ENCODE measurements around the gene ARHGAP26. TPM values are rescaled to one million over a fixed set of nuclear protein-coding genes. Genes with fewer than 3 reads are reported as not detected.
"Not testable (repeated sequence)": the region's sequence is repeated elsewhere in the genome, so short reads cannot be mapped to it uniquely, and the experiment has no call there.

The ARHGAP26 gene
- total and polyA plus RNA-seq, 5 donors from 2014 or later: 2.8 to 40.5 (median 5.4) TPM

DNA sequence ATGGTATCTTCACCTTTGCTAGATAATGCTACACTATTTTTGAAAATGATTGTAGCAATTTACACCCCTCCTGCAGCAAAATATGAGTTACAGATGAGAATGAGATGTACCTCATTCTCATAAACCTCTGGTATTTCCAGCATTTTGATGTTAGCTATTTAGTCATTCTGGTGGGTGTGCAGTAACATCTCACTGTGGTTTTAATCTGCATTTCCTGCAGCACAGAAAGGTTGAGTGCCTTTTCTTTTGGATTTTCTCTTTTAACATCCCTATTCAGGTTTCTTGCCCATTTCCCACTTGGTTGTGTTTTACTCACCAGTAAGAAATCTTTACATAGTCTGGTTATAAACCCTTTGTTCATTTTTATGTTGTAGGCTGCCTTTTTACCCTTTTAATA is 427.1 kb downstream of the ARHGAP26 start:
- ATAC-seq (ENCODE audit: low read depth in 2 of 2) (no peak), DNase-seq (no peak)
- no peaks in the 10 kb centered on the region for H3K36me3 Mint-ChIP-seq
- H3K4me3 ChIP-seq (ENCODE audit: low read depth, low read length): no peak overlapping the region
- H3K4me3 Mint-ChIP-seq: no peak overlapping the region
- H3K36me3 ChIP-seq (ENCODE audit: control insufficient read depth, insufficient read depth, low read length): no peaks in the 10 kb centered on the region
- peaks cover 0 to 7% (median 0%) of the 10 kb centered on the region in 4 donors for H3K4me1 Mint-ChIP-seq
- H3K27me3 ChIP-seq (ENCODE audit: control insufficient read depth, insufficient read depth, low read length): no peaks in the 10 kb centered on the region
- H3K9me3 Mint-ChIP-seq: peaks cover 0 to 2% (median 2%) of the 10 kb centered on the region in 7 donors
- H3K27me3 Mint-ChIP-seq: no peaks in the 10 kb centered on the region
- H3K9me3 ChIP-seq (ENCODE audit: control insufficient read depth in 2 of 2, low read length in 2 of 2): no peaks in the 10 kb centered on the region
- H3K4me1 ChIP-seq (ENCODE audit: control insufficient read depth, insufficient read depth, low read length, poor library complexity, severe bottlenecking): no peaks in the 10 kb centered on the region
- no peak overlapping the region for H3K27ac ChIP-seq (ENCODE audit: insufficient read depth, low read length, poor library complexity, severe bottlenecking)
- H3K27ac Mint-ChIP-seq: no peak overlapping the region

DNA sequence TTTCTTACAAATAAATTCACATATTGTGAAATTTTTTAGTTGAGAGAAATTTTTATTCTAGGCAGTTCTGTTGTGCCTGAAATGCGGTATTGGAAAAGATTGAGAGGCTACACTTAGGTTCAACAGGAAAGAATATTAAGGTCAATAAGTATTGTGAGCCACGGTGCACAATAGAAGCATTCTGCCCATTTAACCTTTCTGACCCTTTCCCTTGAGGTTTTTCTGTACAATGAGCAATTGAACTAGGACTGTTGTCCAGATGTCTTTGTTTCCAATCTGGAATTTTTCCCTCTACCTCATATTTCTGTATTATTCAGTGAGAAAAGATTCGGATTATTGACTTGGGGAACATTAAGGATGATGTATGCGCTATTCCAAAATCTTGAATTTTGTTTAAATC is 428.2 kb downstream of the ARHGAP26 start:
- no peak for ATAC-seq (ENCODE audit: low read depth in 2 of 2)
- DNase-seq: no peak
- H3K9me3 ChIP-seq (ENCODE audit: control insufficient read depth in 2 of 2, low read length in 2 of 2): no peaks in the 10 kb centered on the region
- Mint-ChIP-seq H3K4me3 (no peak overlapping the region), H3K27ac (no peak overlapping the region), H3K4me1 (peaks cover 0 to 7% (median 0%) of the 10 kb centered on the region in 4 donors), H3K27me3 (no peaks in the 10 kb centered on the region), H3K9me3 (peaks cover 0 to 2% (median 2%) of the 10 kb centered on the region in 7 donors), H3K36me3 (no peaks in the 10 kb centered on the region)
- no peaks in the 10 kb centered on the region for H3K27me3 ChIP-seq (ENCODE audit: control insufficient read depth, insufficient read depth, low read length)
- H3K4me3 ChIP-seq (ENCODE audit: low read depth, low read length): no peak overlapping the region
- no peaks in the 10 kb centered on the region for H3K4me1 ChIP-seq (ENCODE audit: control insufficient read depth, insufficient read depth, low read length, poor library complexity, severe bottlenecking)
- no peaks in the 10 kb centered on the region for H3K36me3 ChIP-seq (ENCODE audit: control insufficient read depth, insufficient read depth, low read length)
- no peak overlapping the region for H3K27ac ChIP-seq (ENCODE audit: insufficient read depth, low read length, poor library complexity, severe bottlenecking)

DNA sequence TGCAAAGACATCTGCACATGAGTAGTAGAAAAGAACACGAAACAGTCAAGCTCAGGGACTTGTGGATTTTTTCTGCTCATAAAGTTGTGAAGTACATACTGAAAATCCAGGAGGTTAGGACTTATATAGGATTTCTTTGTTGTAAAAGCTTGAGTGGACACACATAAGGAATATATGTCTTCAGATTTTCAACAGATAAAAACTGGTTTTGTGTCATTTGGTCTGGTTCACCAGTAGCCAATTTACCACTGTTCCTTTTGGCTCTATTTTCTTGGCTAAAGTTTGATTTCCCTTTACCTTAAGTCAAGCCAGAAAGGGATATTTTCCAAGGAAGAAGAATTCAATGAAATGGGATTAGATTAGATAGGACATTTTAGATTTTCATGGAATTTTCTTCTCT is 429.0 kb downstream of the ARHGAP26 start:
- Mint-ChIP-seq H3K4me1 (peaks cover 0 to 7% (median 0%) of the 10 kb centered on the region in 4 donors), H3K36me3 (no peaks in the 10 kb centered on the region), H3K4me3 (no peak overlapping the region), H3K9me3 (peaks cover 0 to 2% (median 2%) of the 10 kb centered on the region in 7 donors), H3K27ac (no peak overlapping the region), H3K27me3 (no peaks in the 10 kb centered on the region)
- DNase-seq: no peak
- Histone ChIP-seq H3K9me3 (ENCODE audit: control insufficient read depth in 2 of 2, low read length in 2 of 2) (no peaks in the 10 kb centered on the region), H3K4me1 (ENCODE audit: control insufficient read depth, insufficient read depth, low read length, poor library complexity, severe bottlenecking) (no peaks in the 10 kb centered on the region), H3K27ac (ENCODE audit: insufficient read depth, low read length, poor library complexity, severe bottlenecking) (no peak overlapping the region), H3K36me3 (ENCODE audit: control insufficient read depth, insufficient read depth, low read length) (no peaks in the 10 kb centered on the region), H3K4me3 (ENCODE audit: low read depth, low read length) (no peak overlapping the region), H3K27me3 (ENCODE audit: control insufficient read depth, insufficient read depth, low read length) (no peaks in the 10 kb centered on the region)
- no peak for ATAC-seq (ENCODE audit: low read depth in 2 of 2)

DNA sequence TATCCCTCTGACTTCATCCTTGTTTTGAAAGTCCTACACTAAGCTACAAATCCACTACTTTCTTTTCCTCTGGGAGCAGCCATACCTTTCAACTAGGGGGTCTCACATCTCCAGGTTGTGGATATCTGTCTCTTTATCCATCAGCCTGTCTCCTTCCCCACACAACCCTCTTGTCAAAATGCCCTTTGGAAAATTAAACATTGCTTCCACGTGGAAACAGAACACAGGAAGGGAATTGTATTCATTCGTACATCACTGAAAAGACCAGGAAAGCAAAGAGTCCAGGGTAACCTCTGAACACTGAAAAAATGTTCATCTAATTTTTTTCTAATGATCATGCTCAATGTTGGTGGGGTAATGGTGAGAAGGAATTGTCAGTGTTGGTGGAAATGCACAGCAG is 429.7 kb downstream of the ARHGAP26 start:
- H3K27me3 ChIP-seq (ENCODE audit: control insufficient read depth, insufficient read depth, low read length): no peaks in the 10 kb centered on the region

DNA sequence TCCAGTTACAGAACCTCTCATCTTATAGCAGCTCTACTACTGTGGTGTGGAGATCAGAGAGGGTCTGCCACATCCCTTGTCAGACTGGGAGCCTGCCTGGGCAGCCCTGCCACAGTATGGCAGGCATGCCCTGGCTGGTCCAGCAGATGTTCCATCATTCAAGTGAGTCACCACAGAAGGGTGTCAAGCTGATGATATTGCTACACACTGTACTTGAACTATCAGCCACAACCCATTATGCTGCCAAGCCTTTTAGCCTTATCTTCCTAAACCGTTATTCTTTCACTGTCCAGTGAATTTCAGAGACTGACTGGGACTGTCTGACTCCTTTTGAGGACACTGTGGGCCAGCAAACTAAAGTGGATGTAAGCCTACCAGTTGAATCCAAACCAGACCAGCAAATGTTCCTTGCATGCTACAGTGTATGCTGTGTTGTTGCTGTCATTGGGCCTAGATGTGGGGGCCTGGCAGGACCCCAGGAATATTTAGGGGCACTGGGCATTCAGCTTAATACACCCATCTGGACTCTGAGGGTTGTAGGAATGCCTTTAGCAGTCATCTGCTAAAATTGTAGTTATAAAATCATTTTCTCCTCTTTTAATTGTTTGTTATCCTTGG is 430.7 kb downstream of the ARHGAP26 start:
- no peak for ATAC-seq (ENCODE audit: low read depth in 2 of 2)
- Histone ChIP-seq H3K27ac (ENCODE audit: insufficient read depth, low read length, poor library complexity, severe bottlenecking) (no peak overlapping the region), H3K4me1 (ENCODE audit: control insufficient read depth, insufficient read depth, low read length, poor library complexity, severe bottlenecking) (no peaks in the 10 kb centered on the region), H3K27me3 (ENCODE audit: control insufficient read depth, insufficient read depth, low read length) (no peaks in the 10 kb centered on the region), H3K4me3 (ENCODE audit: low read depth, low read length) (no peak overlapping the region), H3K9me3 (ENCODE audit: control insufficient read depth in 2 of 2, low read length in 2 of 2) (no peaks in the 10 kb centered on the region), H3K36me3 (ENCODE audit: control insufficient read depth, insufficient read depth, low read length) (no peaks in the 10 kb centered on the region)
- no peak for DNase-seq
- no peaks in the 10 kb centered on the region for H3K36me3 Mint-ChIP-seq
- no peak overlapping the region for H3K27ac Mint-ChIP-seq
- peaks cover 0 to 2% (median 2%) of the 10 kb centered on the region in 7 donors for H3K9me3 Mint-ChIP-seq
- no peak overlapping the region for H3K4me3 Mint-ChIP-seq
- peaks cover 0 to 7% (median 0%) of the 10 kb centered on the region in 4 donors for H3K4me1 Mint-ChIP-seq
- no peaks in the 10 kb centered on the region for H3K27me3 Mint-ChIP-seq

More for the DNA sequence above, 429.7 kb downstream of the ARHGAP26 start:
- no peak overlapping the region for H3K4me3 Mint-ChIP-seq
- no peak for DNase-seq
- H3K9me3 Mint-ChIP-seq: peaks cover 0 to 2% (median 2%) of the 10 kb centered on the region in 7 donors
- no peaks in the 10 kb centered on the region for H3K36me3 ChIP-seq (ENCODE audit: control insufficient read depth, insufficient read depth, low read length)
- no peak overlapping the region for H3K4me3 ChIP-seq (ENCODE audit: low read depth, low read length)
- H3K9me3 ChIP-seq (ENCODE audit: control insufficient read depth in 2 of 2, low read length in 2 of 2): no peaks in the 10 kb centered on the region
- peaks cover 0 to 7% (median 0%) of the 10 kb centered on the region in 4 donors for H3K4me1 Mint-ChIP-seq
- H3K27ac Mint-ChIP-seq: peak overlapping the region in 1 of 3 donors; percentile 39
- no peaks in the 10 kb centered on the region for H3K27me3 Mint-ChIP-seq
- no peak overlapping the region for H3K27ac ChIP-seq (ENCODE audit: insufficient read depth, low read length, poor library complexity, severe bottlenecking)
- H3K4me1 ChIP-seq (ENCODE audit: control insufficient read depth, insufficient read depth, low read length, poor library complexity, severe bottlenecking): no peaks in the 10 kb centered on the region
- no peak for ATAC-seq (ENCODE audit: low read depth in 2 of 2)
- H3K36me3 Mint-ChIP-seq: no peaks in the 10 kb centered on the region

DNA sequence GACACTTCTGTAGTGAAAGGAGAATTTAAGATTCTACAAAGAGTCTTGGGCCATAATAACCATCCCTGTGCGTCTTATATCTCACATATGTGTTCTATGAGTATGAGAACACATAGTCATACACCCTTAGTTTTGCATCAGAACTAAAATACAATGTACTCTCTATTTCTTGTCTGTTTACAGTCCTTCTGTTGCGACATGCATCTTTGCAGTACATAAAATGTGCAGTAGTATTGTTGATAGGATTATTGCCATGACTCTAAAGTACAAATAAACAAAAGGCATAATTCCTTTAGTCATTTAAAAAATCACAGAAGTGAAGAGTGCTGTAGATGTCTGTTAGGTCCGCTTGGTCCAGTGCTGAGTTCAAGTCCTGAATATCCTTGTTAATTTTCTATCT is 431.4 kb downstream of the ARHGAP26 start:
- Histone ChIP-seq H3K36me3 (ENCODE audit: control insufficient read depth, insufficient read depth, low read length) (no peaks in the 10 kb centered on the region), H3K4me3 (ENCODE audit: low read depth, low read length) (no peak overlapping the region), H3K27ac (ENCODE audit: insufficient read depth, low read length, poor library complexity, severe bottlenecking) (no peak overlapping the region), H3K9me3 (ENCODE audit: control insufficient read depth in 2 of 2, low read length in 2 of 2) (no peaks in the 10 kb centered on the region), H3K4me1 (ENCODE audit: control insufficient read depth, insufficient read depth, low read length, poor library complexity, severe bottlenecking) (no peaks in the 10 kb centered on the region), H3K27me3 (ENCODE audit: control insufficient read depth, insufficient read depth, low read length) (no peaks in the 10 kb centered on the region)
- Mint-ChIP-seq H3K4me3 (no peak overlapping the region), H3K27ac (no peak overlapping the region), H3K9me3 (peaks cover 0 to 2% (median 2%) of the 10 kb centered on the region in 7 donors), H3K4me1 (peaks cover 0 to 7% (median under 1%) of the 10 kb centered on the region in 4 donors), H3K27me3 (no peaks in the 10 kb centered on the region), H3K36me3 (no peaks in the 10 kb centered on the region)
- no peak for ATAC-seq (ENCODE audit: low read depth in 2 of 2)
- no peak for DNase-seq

DNA sequence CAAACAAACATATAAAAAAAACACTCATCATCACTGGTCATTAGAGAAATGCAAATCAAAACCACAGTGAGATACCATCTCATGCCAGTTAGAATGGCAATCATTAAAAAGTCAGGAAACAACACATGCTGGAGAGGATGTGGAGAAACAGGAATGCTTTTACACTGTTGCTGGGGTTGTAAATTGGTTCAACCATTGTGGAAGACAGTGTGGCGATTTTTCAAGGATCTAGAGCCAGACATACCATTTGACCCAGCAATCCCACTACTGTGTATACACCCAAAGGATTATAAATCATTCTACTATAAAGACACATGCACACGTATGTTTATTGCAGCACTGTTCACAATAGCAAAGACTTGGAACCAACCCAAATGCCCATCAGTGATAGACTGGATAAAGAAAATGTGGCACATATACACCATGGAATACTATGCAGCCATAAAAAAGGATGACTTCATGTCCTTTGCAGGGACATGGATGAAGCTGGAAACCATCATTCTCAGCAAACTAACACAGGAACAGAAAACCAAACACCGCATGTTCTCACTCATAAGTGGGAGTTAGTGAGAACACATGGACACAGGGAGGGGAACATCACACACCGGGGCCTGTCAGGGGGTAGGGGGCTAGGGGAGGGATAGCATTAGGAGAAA is 433.3 kb downstream of the ARHGAP26 start:
- not testable (repeated sequence) for H3K4me3 ChIP-seq (ENCODE audit: low read depth, low read length); H3K36me3 Mint-ChIP-seq; DNase-seq; H3K27ac Mint-ChIP-seq; H3K27me3 Mint-ChIP-seq; H3K36me3 ChIP-seq (ENCODE audit: control insufficient read depth, insufficient read depth, low read length); H3K4me1 ChIP-seq (ENCODE audit: control insufficient read depth, insufficient read depth, low read length, poor library complexity, severe bottlenecking); H3K4me3 Mint-ChIP-seq; H3K27me3 ChIP-seq (ENCODE audit: control insufficient read depth, insufficient read depth, low read length); H3K9me3 ChIP-seq (ENCODE audit: control insufficient read depth in 2 of 2, low read length in 2 of 2); H3K9me3 Mint-ChIP-seq; H3K4me1 Mint-ChIP-seq; ATAC-seq (ENCODE audit: low read depth in 2 of 2); H3K27ac ChIP-seq (ENCODE audit: insufficient read depth, low read length, poor library complexity, severe bottlenecking)
